ENCODE data around the gene UNC5C. TPM values are rescaled to one million over a fixed set of nuclear protein-coding genes. Genes with fewer than 3 reads are reported as not detected.
A peak's percentile ranks its signal among the peaks of the same experiment; 100 is the strongest.

The UNC5C gene
- total and polyA plus RNA-seq, 5 donors from 2014 or later, result 0.01 to 0.13 TPM; not detected in 3

DNA sequence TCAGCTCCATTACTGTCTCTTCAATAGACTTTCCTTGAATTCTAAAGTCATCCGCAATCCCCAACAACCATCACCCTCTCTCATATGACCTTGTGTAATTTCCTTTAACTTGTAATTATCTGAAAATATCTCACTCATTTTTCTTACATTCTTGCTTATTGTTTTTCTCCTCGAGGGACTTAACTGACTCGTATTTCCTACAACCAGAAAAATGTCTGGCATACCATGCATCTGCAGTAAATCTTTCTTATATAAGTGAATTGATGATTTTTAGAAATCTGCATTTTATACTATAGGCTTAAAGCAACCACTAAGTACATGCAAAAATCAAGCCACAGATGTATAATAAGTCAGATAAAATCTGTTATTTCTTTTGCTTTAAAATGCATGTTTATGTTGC lies 276.7 kb downstream of the UNC5C start:
- H3K9me3 ChIP-seq (ENCODE audit: control insufficient read depth in 2 of 2, low read length in 2 of 2), result no peaks in the 10 kb centered on the region
- no peak overlapping the region for H3K4me3 ChIP-seq (ENCODE audit: low read depth, low read length)
- H3K4me1 ChIP-seq (ENCODE audit: control insufficient read depth, insufficient read depth, low read length, poor library complexity, severe bottlenecking), result no peaks in the 10 kb centered on the region
- no peaks in the 10 kb centered on the region for H3K27me3 Mint-ChIP-seq
- H3K27me3 ChIP-seq (ENCODE audit: control insufficient read depth, insufficient read depth, low read length), result no peaks in the 10 kb centered on the region
- DNase-seq (no peak), ATAC-seq (ENCODE audit: low read depth in 2 of 2) (no peak)
- H3K9me3 Mint-ChIP-seq, result peaks cover 0 to 4% (median 0%) of the 10 kb centered on the region in 7 donors
- H3K4me1 Mint-ChIP-seq, result no peaks in the 10 kb centered on the region
- no peak overlapping the region for H3K27ac ChIP-seq (ENCODE audit: insufficient read depth, low read length, poor library complexity, severe bottlenecking)
- H3K27ac Mint-ChIP-seq, result no peak overlapping the region
- no peaks in the 10 kb centered on the region for H3K36me3 ChIP-seq (ENCODE audit: control insufficient read depth, insufficient read depth, low read length)
- H3K36me3 Mint-ChIP-seq, result peaks cover 5% of the 10 kb centered on the region
- no peak overlapping the region for H3K4me3 Mint-ChIP-seq

DNA sequence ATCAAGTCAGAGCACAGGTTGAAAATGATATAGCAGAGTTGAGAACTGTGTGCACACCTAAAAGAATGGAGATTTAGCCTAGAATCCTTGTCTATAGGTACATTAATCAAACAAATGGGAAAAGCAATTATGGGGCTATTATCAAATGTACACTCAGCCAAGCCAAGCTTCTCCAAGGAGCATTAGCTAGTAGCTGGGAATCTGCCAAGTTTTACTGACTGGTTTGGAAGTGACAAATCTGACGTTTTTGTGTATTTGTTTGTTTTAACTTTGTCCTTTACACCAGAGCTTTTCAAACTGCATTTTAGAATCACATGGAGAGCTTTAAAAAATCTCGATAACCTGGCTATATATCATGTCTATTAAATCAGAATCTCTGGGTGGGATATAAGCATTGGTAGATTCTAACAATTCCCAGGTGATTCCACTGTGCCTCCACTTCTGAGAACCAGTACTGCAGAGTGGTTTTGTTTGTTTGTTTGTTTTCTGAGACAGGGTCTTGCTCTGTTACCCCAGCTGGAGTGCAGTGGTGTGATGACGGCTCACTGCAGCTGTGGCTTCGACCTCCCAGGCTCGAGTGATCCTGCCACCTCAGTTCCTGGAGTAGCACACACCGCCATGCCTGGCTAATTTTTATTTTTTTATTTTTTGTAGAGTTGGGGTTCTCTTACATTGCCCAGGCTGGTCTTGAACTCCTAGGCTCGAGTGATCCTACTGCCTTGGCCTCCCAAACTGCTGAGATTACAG lies 279.8 kb downstream of the UNC5C start:
- Histone ChIP-seq H3K27ac (ENCODE audit: insufficient read depth, low read length, poor library complexity, severe bottlenecking) (no peak overlapping the region), H3K36me3 (ENCODE audit: control insufficient read depth, insufficient read depth, low read length) (no peaks in the 10 kb centered on the region), H3K4me1 (ENCODE audit: control insufficient read depth, insufficient read depth, low read length, poor library complexity, severe bottlenecking) (no peaks in the 10 kb centered on the region), H3K4me3 (ENCODE audit: low read depth, low read length) (no peak overlapping the region), H3K9me3 (ENCODE audit: control insufficient read depth in 2 of 2, low read length in 2 of 2) (no peaks in the 10 kb centered on the region), H3K27me3 (ENCODE audit: control insufficient read depth, insufficient read depth, low read length) (no peaks in the 10 kb centered on the region)
- DNase-seq, result no peak
- no peak for ATAC-seq (ENCODE audit: low read depth in 2 of 2)
- Mint-ChIP-seq H3K4me1 (no peaks in the 10 kb centered on the region), H3K4me3 (no peak overlapping the region), H3K27me3 (no peaks in the 10 kb centered on the region), H3K36me3 (peaks cover 5% of the 10 kb centered on the region), H3K27ac (no peak overlapping the region), H3K9me3 (peaks cover 0 to 2% (median 0%) of the 10 kb centered on the region in 7 donors)

GRCh38 chr4:95267081-95267480 lies 281.7 kb downstream of the UNC5C start:
- H3K4me1 Mint-ChIP-seq, result no peaks in the 10 kb centered on the region
- H3K27ac Mint-ChIP-seq, result no peak overlapping the region
- H3K9me3 Mint-ChIP-seq, result peaks cover 0 to 2% (median 0%) of the 10 kb centered on the region in 7 donors

DNA sequence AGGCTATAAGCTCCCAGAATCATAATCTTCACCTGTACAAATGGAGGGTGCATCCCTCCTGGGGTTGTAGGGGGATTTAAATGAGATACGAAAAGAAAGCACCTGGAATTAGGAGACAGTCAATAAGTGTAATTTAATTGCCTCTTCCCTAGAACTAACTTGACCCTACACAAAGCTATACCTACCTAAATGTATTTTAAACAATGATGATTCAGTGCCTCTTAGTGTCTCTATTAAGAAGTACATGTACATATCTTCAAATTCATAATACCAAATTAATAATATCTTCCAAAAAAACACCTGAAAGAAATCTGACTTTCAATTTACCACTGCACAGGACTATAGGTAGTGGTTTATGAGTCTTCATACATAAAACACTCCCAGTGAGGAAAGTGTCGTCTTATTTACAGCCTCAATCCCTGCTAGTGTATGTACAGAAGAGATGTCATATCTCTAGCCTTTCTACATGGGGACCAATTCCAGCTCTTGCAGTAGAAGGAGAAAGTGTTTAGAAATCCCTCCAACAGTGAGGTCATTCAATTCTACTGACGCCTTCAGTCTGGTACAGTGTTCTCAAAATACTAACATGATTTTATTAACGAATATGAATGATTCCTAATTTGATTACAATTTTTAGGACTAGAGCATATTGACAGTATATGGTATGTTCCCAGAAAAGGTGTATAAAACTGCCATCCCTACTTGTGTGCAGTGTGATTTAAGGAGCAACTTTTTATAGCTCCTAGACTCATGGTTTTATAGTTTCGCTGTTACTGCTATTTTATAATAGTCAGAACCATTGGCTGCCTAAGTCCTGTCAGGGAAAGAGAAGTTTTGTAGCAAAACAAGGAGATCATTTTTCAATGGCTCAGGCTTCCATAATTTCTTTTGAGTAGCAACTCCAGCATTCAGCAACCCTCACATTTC lies 282.7 kb downstream of the UNC5C start:
- H3K27ac Mint-ChIP-seq, result no peak overlapping the region
- ATAC-seq (ENCODE audit: low read depth in 2 of 2), result no peak
- no peaks in the 10 kb centered on the region for H3K4me1 Mint-ChIP-seq

More at GRCh38 chr4:95267081-95267480, 281.7 kb downstream of the UNC5C start:
- Histone ChIP-seq H3K4me1 (ENCODE audit: control insufficient read depth, insufficient read depth, low read length, poor library complexity, severe bottlenecking) (no peaks in the 10 kb centered on the region), H3K36me3 (ENCODE audit: control insufficient read depth, insufficient read depth, low read length) (no peaks in the 10 kb centered on the region), H3K4me3 (ENCODE audit: low read depth, low read length) (no peak overlapping the region), H3K9me3 (ENCODE audit: control insufficient read depth in 2 of 2, low read length in 2 of 2) (no peaks in the 10 kb centered on the region), H3K27me3 (ENCODE audit: control insufficient read depth, insufficient read depth, low read length) (no peaks in the 10 kb centered on the region), H3K27ac (ENCODE audit: insufficient read depth, low read length, poor library complexity, severe bottlenecking) (no peak overlapping the region)
- ATAC-seq (ENCODE audit: low read depth in 2 of 2) (no peak), DNase-seq (no peak)
- no peaks in the 10 kb centered on the region for H3K27me3 Mint-ChIP-seq
- H3K4me3 Mint-ChIP-seq, result no peak overlapping the region
- peaks cover 5% of the 10 kb centered on the region for H3K36me3 Mint-ChIP-seq

DNA sequence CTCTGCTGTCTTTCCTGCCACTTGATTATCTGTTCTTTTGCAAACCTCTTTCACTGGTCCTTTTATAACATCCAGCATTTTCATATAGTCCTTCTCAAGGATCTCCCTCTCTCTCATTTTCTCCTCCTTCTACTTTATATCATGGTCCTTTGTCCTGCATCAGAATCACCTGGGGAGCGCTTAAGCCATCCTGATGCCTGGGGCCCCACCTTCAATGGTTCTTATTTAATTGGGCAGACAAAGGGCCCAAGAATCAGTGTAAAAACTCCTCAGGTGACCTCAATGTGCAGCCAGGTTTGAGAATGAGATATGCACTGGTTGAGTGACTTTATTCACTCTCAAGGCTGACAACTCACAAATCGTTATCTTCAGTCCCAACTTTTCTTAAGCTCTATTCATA lies 283.9 kb downstream of the UNC5C start:
- Mint-ChIP-seq H3K4me3 (no peak overlapping the region), H3K4me1 (no peaks in the 10 kb centered on the region), H3K27me3 (no peaks in the 10 kb centered on the region), H3K9me3 (peaks cover 0 to 5% (median 0%) of the 10 kb centered on the region in 7 donors), H3K27ac (peak overlapping the region in 1 of 3 donors; percentile 54), H3K36me3 (no peaks in the 10 kb centered on the region)
- no peaks in the 10 kb centered on the region for H3K9me3 ChIP-seq (ENCODE audit: control insufficient read depth in 2 of 2, low read length in 2 of 2)
- no peak overlapping the region for H3K4me3 ChIP-seq (ENCODE audit: low read depth, low read length)
- H3K36me3 ChIP-seq (ENCODE audit: control insufficient read depth, insufficient read depth, low read length), result no peaks in the 10 kb centered on the region
- ATAC-seq (ENCODE audit: low read depth in 2 of 2) (no peak), DNase-seq (no peak)
- no peak overlapping the region for H3K27ac ChIP-seq (ENCODE audit: insufficient read depth, low read length, poor library complexity, severe bottlenecking)
- no peaks in the 10 kb centered on the region for H3K27me3 ChIP-seq (ENCODE audit: control insufficient read depth, insufficient read depth, low read length)
- H3K4me1 ChIP-seq (ENCODE audit: control insufficient read depth, insufficient read depth, low read length, poor library complexity, severe bottlenecking), result no peaks in the 10 kb centered on the region

More for the DNA sequence above, 282.7 kb downstream of the UNC5C start:
- Histone ChIP-seq H3K36me3 (ENCODE audit: control insufficient read depth, insufficient read depth, low read length) (no peaks in the 10 kb centered on the region), H3K27me3 (ENCODE audit: control insufficient read depth, insufficient read depth, low read length) (no peaks in the 10 kb centered on the region), H3K4me3 (ENCODE audit: low read depth, low read length) (no peak overlapping the region), H3K27ac (ENCODE audit: insufficient read depth, low read length, poor library complexity, severe bottlenecking) (no peak overlapping the region), H3K9me3 (ENCODE audit: control insufficient read depth in 2 of 2, low read length in 2 of 2) (no peaks in the 10 kb centered on the region), H3K4me1 (ENCODE audit: control insufficient read depth, insufficient read depth, low read length, poor library complexity, severe bottlenecking) (no peaks in the 10 kb centered on the region)
- Mint-ChIP-seq H3K9me3 (peaks cover 0 to 2% (median 0%) of the 10 kb centered on the region in 7 donors), H3K27me3 (no peaks in the 10 kb centered on the region), H3K36me3 (no peaks in the 10 kb centered on the region), H3K4me3 (no peak overlapping the region)
- DNase-seq, result no peak

DNA sequence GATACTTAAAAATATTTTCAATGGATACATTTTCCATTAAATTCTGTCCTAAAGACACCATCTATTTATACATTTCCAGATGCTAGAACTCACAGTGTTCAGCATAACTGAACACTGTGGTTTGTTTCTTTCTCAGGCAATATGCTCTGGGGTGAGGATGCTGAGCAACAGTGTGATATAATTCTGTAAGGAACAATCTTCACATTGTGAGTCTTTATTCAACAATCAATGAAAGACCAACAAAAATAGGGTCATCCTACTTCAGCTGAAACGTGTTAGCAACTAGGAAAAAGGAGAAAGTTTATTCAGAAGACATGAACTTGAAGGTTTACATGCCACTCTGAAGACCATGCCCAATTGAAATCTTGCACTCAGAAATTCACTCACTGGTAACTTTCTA lies 284.8 kb downstream of the UNC5C start:
- H3K27ac ChIP-seq (ENCODE audit: insufficient read depth, low read length, poor library complexity, severe bottlenecking), result no peak overlapping the region
- H3K36me3 ChIP-seq (ENCODE audit: control insufficient read depth, insufficient read depth, low read length), result no peaks in the 10 kb centered on the region
- no peaks in the 10 kb centered on the region for H3K4me1 ChIP-seq (ENCODE audit: control insufficient read depth, insufficient read depth, low read length, poor library complexity, severe bottlenecking)
- H3K4me3 ChIP-seq (ENCODE audit: low read depth, low read length), result no peak overlapping the region
- Mint-ChIP-seq H3K27ac (no peak overlapping the region), H3K27me3 (no peaks in the 10 kb centered on the region), H3K36me3 (no peaks in the 10 kb centered on the region), H3K9me3 (peaks cover 0 to 5% (median 0%) of the 10 kb centered on the region in 7 donors), H3K4me3 (no peak overlapping the region), H3K4me1 (no peaks in the 10 kb centered on the region)
- no peak for DNase-seq
- no peak for ATAC-seq (ENCODE audit: low read depth in 2 of 2)
- H3K9me3 ChIP-seq (ENCODE audit: control insufficient read depth in 2 of 2, low read length in 2 of 2), result no peaks in the 10 kb centered on the region
- no peaks in the 10 kb centered on the region for H3K27me3 ChIP-seq (ENCODE audit: control insufficient read depth, insufficient read depth, low read length)

DNA sequence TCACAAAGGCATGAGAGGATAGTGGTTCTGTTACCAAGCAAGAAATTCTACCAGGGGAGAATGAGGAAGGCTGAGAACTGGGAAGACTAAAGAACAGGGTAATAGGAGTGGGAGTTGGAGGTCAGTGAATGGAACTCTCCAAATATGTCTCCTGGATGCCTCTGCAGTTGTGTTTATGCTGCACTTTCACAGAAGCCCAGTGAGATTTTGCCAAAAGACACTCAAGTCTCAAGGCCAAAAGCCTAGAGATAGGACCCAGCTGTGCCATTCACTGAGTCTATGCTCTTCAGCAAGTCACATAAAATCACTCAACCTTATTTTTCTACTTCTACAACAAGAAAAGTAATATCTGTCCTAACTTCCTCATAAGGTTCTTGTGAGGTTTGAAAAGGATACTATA lies 285.4 kb downstream of the UNC5C start:
- no peaks in the 10 kb centered on the region for H3K4me1 Mint-ChIP-seq
- no peak for DNase-seq
- H3K9me3 Mint-ChIP-seq, result peaks cover 0 to 5% (median 0%) of the 10 kb centered on the region in 7 donors
- Histone ChIP-seq H3K4me1 (ENCODE audit: control insufficient read depth, insufficient read depth, low read length, poor library complexity, severe bottlenecking) (no peaks in the 10 kb centered on the region), H3K27ac (ENCODE audit: insufficient read depth, low read length, poor library complexity, severe bottlenecking) (no peak overlapping the region), H3K36me3 (ENCODE audit: control insufficient read depth, insufficient read depth, low read length) (no peaks in the 10 kb centered on the region), H3K27me3 (ENCODE audit: control insufficient read depth, insufficient read depth, low read length) (no peaks in the 10 kb centered on the region), H3K4me3 (ENCODE audit: low read depth, low read length) (no peak overlapping the region), H3K9me3 (ENCODE audit: control insufficient read depth in 2 of 2, low read length in 2 of 2) (no peaks in the 10 kb centered on the region)
- H3K36me3 Mint-ChIP-seq, result no peaks in the 10 kb centered on the region
- no peak for ATAC-seq (ENCODE audit: low read depth in 2 of 2)
- no peak overlapping the region for H3K4me3 Mint-ChIP-seq
- H3K27ac Mint-ChIP-seq, result no peak overlapping the region
- no peaks in the 10 kb centered on the region for H3K27me3 Mint-ChIP-seq
